GM11168 (cell line): Measurements from ENCODE around the gene CCDC142.
"Not testable (repeated sequence)": the region's sequence is repeated elsewhere in the genome, so short reads cannot be mapped to it uniquely, and the experiment has no call there.

Experiments used
- in situ Hi-C: fragments of 300-500 bp; cut with MboI; formaldehyde crosslinking; loops from one replicate; pipeline ENCODE4 v1.12.0; 2022; ENCODE audit warnings: low sequenced_read_pairs; ENCODE audit not compliant: unreplicated experiment

Gene CCDC142

DNA sequence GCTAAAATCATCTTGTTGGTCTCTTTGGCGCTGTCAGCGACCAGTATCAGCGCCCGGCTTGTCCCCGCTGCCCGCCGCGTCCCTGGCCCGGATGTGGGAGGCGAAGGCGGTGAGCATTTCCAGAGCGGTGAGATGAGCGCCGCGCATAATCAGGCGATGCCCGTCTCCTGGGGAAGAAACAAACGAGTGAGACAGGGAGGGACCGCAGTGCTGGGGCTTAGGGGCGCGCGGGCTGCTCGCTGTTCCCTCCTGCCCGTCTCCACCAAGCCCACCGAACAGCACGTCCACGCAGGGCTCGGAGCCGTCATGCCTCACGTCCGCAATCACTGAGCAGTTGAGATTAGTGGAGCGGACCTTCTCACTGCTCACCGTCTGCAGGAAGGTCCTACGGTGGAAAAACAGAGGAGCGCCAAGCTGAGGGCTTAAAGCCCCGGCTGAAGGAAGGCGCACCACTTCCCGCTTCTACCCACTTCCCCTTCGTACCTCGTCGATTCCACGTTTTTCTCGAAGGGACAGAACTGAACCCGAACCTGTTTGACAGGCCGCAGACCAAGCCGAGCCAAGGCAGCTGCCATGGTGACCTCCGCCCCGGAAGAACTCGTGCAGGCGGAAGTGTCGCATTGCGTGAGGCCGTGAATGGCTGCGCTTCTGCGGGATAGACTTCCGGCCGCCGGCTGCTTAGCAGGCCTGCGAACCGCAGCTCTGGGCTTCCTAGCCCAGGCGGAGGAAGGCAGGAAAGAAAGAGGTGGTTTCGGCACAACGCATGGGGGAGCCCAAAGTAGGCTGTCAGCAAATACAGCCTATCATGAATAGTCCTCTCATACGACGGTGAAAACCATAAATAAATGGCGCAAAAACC, 10.5 kb downstream of the CCDC142 start, which contains the start of gene MRPL53:
TSS of gene MRPL53 (minus strand) at position 595 of the 859 bp plus-strand sequence. CDS start at position 575, 20 bp downstream.
- in situ Hi-C loops, result no loop called here

DNA sequence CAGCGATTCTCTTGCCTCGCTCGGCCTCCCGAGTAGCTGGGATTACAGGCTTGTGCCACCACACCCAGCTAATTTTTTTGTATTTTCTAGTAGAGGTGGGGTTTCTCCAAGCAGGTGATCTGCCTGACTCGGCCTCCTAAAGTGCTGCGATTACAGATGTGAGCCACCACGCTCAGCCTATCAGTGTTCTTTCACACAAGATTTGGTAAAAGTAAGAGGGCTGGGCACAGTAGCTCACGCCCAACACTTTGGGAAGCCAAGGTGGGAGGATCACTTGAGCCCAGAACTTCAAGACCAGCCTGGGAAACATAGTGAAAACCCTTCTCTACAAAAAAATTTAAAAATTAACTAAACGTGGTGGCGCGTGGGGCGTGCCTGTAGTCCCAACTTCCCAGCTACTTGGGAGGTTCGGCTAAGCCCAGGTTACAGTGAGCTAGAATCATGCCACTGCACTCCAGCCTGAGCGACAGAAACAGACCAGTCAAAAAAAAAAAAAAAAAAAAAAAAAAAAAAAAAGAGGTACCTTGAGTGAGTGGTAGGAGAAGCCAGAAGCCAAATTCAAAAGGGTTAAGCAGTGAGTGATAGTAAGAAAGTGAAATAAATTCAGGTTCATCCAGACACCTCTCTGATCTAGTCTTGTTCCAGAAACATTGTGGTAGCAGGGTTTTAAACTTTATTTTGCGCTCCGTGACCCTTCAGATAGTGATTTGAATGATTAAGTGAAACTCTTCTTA, 11.3 kb downstream of the CCDC142 start:
- in situ Hi-C loops, result no loop called here

DNA sequence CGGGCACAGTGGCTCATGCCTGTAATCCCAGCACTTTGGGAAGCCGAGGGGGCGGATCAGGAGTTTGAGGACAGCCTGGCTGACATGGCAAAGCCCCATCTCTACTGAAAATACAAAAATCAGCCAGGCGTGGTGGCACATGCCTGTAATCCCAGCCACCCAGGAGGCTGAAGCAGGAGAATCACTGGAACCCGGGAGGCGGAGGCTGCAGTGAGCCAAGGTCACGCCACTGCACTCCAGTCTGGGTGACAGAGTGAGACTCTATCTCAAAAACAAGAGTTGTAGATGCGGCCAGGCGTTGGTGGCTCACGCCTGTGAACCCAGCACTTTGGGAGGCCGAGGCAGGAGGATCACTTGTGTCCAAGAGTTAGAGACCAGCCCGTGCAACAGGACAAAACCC, 12.1 kb downstream of the CCDC142 start:
- in situ Hi-C loops, result not testable (repeated sequence)

DNA sequence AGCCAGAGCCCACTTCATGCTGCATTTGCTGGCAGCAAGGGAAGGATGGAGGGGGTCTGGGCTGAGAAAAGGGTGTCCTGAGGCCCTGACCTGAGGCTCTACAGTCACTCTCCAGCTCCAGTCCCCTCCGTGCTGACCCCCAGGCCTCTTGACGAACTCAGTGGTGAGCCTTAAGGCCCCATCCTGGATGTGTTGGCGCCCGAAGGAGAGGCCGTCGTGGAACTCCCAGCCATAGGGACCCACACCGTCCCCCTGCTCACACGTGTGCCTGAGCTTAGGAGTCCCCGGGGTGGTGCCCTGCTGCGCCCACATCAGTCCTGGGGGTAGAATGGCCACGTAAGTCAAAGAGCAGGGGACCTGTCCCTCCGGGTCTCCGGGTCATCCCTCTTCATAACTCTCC, 18.4 kb downstream of the CCDC142 start:
- in situ Hi-C loops, result no loop called here

DNA sequence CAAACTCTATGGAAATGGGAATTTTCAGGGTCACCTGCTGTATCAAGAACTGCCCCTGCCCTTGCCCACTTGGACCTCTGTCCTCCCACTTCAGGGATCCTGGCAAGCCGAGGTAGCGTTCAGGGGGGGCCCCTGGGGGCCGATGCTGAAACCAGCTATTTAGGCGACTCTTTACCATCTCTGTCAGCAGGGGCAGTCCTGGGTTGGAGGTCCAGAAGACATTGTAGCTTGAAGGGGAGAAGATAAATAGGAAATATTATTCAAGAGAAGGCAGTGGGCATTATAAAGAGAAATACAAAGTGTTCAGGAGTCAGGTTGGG, 20.1 kb downstream of the CCDC142 start:
- in situ Hi-C loops, result no loop called here

DNA sequence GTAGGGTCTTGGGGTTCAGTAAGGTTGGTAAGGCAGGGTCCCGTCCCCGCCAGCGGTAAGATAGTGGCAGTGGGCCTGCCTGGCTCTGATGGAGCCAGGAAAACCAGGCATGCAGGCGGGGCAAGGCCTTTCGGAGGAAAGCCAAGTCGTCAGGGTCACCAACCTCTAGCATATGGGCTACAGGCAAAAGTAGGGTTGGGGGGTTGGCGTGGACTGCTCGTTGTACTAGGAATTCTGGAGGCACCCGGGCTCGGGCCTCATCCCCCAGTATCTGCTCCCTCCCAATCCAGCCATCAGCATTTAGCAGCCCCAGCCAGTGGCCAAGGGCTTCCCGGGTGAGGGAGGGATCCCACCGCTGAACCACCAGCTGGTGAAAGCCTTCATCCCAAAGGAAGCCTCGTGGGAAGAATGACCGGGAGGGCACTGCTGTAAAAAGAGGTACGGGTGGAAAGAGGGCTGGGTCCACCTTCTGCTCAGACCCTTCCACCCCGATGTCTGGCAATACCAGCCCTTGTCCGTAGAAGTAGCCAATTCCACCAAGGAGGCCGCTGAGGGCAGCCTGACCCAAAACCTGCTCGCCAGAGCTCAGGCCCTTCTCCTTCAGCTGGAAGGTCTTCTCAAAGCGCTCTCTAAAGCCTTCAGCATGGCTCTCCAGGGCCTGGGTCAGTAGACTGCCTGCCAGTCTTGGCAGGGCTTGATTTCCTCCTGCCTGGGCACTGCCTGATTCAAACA, 20.6 kb downstream of the CCDC142 start:
- in situ Hi-C loops, result no loop called here

DNA sequence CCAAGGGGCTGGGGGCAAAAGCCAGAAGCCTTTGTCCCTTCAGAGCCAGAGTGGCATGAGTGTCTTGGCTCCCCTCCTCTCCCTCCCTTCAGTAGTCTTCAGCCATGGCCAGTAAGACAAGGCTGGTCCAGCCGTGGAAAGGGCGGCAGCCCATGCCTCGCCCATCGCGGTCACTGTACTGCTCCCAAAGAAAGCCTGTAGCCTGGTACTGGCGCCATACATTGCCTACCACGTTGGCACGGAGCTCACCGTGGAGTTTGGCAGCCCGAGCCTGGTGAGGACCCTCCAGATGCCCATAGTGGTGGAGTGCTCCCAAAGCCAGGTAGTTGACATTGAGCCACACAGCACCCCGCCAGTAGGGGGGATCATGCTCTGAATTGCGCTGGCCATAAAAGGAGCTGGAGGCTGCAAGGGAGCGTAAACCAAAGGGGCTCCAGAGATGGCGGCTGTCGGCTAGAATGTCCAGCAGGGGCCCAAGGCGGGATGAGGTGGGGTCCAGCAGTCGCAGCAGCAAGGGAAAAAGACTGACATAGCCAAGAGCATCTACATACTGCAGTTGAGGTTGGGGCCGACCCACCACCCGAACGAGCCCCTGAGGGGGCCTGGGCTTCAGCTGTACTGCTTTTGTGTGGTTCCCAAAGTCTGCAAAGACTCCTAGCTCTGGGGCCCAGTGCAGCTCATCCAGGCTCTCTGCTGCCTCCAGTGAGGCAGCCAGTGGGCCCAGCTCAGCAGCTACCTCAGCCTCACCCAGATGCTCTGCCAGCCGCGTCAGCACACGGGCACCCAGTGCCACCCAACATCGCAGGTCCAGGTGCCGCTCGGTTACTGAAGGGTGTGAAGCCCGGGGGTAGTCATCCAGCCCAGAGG, 21.4 kb downstream of the CCDC142 start:
- in situ Hi-C loops, result no loop called here

DNA sequence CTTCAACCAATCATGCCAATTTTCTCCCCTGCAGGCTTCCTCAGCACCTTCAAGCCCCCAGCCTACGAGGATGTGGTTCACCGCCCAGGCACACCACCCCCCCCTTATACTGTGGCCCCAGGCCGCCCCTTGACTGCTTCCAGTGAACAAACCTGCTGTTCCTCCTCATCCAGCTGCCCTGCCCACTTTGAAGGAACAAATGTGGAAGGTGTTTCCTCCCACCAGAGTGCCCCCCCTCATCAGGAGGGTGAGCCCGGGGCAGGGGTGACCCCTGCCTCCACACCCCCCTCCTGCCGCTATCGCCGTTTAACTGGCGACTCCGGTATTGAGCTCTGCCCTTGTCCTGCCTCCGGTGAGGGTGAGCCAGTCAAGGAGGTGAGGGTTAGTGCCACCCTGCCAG, 22.6 kb downstream of the CCDC142 start:
- in situ Hi-C loops, result not testable (repeated sequence)

DNA sequence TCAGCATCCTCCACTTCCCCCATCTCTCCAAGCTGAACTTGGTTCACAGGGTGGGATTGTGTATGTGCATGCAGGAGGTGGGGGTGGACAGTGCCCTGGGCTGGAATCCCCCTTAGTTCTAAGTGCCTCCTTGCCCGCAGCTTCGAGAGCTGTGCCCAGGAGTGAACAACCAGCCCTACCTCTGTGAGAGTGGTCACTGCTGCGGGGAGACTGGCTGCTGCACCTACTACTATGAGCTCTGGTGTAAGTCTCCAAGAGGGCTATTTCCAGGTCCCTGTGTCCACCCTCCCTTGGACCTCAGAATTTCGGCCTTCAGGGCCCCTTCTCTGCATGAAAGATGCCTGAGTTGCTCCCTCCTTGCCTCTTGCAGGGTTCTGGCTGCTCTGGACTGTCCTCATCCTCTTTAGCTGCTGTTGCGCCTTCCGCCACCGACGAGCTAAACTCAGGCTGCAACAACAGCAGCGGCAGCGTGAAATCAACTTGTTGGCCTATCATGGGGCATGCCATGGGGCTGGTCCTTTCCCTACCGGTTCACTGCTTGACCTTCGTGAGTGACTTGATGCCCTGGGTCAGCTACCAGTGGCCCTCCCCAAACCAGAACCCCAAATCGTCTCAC, 23.2 kb downstream of the CCDC142 start:
- in situ Hi-C loops, result not testable (repeated sequence)

DNA sequence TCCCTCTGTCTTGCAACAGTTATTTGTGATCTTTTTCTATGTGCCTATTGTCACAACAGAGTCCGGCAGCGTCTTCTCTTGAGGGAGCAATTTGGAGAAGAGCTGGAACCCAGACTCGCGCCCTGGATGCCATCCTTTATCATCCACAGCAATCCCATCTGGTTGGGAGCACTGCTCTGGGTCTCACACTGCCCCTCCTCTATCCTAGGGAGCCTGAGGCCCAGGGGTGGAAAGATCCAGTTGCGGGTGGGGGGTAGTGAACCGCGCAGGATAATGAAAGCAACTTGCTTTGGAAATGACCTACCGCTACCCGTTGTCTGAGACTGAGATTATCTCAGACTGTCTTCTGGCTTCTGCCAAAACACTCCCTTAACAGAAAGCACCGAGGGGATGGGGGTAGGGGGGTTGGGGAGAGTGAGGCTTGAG, 23.8 kb downstream of the CCDC142 start:
- in situ Hi-C loops, result no loop called here

DNA sequence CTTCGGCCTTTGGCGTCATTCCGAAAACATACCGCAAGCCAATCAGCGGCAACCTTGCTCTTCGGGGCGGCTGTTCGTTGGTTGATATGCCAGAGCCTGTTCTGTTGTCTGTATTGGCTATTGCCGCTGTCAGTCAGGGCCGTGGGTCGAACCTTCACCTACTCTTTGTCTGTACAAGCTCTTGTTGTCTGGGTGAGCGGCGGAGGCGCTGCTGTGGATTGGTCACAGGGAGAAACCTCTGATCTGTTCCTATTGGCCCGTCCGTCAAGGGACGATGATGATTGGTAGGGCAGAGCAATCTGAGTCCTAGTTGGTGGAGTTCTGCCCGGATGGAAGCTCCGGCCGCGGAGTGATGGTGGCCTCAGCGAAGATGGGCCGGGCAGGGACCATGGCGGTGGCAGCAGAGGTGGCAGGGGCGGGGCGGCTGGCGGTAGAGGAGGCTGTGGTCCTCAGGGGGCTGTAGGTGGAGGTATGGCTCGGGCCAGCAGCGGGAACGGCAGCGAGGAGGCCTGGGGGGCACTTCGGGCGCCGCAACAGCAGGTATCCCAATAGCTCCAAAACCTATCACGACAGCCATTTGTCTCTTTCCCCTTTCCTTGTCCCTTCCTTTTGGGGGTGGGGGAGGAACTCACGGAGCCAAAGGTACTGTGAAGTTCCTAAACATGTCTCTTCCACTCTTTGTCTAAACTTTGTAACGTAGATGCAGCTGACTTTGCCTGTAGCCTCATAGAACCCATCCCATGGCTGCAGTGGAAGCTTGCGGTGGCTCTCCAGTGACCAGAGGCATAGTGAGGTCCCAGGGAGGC, 24.5 kb downstream of the CCDC142 start, which contains the start of gene WBP1:
TSS of gene WBP1 (plus strand) at position 307 of the 806 bp plus-strand sequence. CDS start at position 472, 165 bp downstream.
- in situ Hi-C loops, result no loop called here

DNA sequence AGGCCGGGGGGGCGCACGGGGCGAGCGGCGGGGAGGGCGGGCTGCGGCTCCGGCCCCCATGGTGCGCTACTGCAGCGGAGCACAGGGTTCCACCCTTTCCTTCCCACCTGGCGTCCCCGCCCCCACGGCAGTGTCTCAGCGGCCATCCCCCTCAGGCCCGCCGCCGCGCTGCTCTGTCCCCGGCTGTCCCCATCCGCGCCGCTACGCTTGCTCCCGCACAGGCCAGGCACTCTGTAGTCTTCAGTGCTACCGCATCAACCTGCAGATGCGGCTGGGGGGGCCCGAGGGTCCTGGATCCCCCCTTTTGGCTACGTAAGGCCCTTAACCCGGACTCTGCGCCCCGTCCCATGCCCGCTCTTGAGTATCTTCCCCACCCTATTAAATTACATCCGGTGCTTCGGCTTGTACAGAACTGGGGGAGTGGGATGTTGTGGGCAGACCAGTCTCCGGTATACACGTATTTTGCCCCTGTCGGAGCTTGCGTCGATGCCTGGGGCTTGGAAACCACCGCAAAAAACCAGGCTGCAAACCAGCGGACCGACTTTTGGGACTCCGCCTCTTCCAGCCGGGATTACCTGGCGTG, 25.2 kb downstream of the CCDC142 start:
- in situ Hi-C loops, result no loop called here

DNA sequence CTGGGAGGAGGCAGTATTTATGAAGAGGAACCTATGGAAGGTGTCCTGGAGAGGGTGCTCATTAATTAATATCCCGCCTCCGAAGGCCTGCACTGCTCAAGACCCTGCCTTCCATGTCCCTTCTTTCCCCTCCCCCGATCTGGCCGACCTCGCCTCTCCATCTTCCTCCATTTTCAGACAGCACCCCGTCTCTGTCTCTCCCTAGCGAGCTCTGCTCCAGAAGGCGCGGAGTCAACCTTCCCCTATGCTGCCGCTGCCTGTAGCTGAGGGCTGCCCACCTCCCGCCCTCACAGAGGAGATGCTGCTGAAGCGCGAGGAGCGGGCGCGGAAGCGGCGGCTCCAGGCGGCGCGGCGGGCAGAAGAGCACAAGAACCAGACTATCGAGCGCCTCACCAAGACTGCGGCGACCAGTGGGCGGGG, 25.7 kb downstream of the CCDC142 start:
- in situ Hi-C loops, result no loop called here

DNA sequence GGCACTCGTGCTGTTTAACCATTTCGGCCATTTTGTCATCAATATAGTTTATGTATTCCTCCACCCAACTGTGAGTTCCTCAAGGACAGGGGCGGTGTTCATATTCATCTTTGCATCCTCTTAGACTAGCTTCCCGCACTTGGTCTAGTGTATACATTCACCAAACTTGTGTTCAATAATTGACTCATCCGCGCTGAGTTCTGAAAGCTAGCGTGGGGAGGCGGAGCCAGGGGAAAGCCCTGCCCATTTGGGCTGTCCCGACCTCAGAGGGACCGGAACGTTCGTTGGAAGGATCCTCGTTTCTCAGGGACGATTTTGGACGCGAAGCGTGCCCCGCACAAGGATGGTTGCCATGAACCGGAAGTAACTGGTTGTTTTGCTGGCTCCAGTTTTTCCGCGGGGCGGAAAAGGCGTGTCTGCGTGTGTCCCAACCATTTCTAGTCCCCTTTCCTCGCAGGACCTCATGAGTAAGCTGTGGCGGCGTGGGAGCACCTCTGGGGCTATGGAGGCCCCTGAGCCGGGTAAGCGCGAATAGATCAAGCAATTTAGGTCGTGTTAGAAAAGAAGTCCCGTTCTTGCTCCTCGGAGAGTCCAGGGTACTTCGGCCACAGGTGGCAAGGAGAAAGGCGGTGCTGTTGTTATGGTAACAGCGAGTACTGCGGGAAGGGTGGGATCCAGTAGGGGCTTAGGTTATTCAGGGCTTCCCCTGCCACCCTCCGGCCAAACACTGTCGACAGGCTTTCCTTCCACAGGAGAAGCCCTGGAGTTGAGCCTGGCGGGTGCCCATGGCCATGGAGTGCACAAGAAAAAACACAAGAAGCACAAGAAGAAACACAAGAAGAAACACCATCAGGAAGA, 27.9 kb downstream of the CCDC142 start, which contains the start of gene INO80B:
TSS of gene INO80B (plus strand) at position 434 of the 858 bp plus-strand sequence. CDS start at position 464, 30 bp downstream.
- in situ Hi-C loops, result no loop called here

DNA sequence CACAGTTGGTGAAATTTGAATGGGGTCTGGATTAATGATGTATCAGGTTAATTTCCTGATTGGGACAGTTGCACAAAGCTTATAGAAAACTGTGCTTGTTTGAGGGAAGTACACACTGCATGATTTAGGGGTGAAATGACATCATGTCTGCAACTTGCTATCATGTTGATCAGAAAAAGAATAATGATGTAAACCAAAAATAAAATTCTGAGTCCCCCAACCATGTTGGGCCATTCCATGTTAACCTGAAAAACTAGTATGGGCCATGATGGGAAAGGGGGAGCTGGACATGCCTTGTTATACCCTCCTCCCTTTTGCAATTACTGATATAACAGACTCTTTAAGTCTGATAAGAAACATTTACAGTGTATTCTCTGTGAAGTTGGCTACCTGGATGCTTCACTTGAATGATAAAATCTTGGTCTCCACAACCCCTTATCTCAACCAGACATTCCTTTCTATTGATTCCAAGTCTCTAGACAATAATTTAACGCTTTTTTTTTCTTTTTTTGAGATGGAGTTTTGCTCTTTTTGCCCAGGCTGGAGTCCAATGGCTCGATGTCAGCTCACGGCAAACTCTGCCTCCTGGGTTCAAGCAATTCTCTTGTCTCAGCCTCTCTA, 32.1 kb downstream of the CCDC142 start:
- in situ Hi-C loops, result no loop called here

DNA sequence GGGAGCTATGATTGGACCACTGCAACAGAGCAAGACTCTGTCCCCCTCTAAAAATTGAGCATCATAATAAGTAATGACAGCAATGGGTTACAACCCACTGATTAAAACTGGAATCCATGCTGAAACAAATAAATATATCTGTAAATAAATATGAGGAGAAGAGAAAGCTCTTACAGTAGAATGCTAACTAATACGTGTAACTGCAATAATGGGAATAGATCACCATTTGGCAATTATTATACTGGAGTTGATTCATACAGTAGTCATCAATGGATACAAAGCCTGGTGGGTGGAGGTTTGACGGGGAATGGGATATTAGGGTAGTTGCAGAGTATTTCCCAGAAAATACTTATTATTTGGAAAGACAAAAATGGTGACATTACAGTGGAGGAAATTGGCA, 34.0 kb downstream of the CCDC142 start:
- in situ Hi-C loops, result no loop called here
